GM18951 (cell line): ENCODE results near the gene POLR2E.

ENCODE experiments used
- POLR2A ChIP-seq: IDR thresholded peaks from 4 replicates; pipeline ENCODE4 v1.6.1; 2011; ENCODE audit warnings: mild to moderate bottlenecking; ENCODE audit not compliant: insufficient read length, insufficient read depth; ENCODE audit errors: extremely low read depth
- in situ Hi-C: fragments of 300-500 bp; cut with MboI; formaldehyde crosslinking; loops from one replicate; pipeline ENCODE4 v1.12.0; 2022; ENCODE audit warnings: low sequenced_read_pairs, mixed read lengths, inconsistent platforms; ENCODE audit not compliant: unreplicated experiment

POLR2E gene

DNA sequence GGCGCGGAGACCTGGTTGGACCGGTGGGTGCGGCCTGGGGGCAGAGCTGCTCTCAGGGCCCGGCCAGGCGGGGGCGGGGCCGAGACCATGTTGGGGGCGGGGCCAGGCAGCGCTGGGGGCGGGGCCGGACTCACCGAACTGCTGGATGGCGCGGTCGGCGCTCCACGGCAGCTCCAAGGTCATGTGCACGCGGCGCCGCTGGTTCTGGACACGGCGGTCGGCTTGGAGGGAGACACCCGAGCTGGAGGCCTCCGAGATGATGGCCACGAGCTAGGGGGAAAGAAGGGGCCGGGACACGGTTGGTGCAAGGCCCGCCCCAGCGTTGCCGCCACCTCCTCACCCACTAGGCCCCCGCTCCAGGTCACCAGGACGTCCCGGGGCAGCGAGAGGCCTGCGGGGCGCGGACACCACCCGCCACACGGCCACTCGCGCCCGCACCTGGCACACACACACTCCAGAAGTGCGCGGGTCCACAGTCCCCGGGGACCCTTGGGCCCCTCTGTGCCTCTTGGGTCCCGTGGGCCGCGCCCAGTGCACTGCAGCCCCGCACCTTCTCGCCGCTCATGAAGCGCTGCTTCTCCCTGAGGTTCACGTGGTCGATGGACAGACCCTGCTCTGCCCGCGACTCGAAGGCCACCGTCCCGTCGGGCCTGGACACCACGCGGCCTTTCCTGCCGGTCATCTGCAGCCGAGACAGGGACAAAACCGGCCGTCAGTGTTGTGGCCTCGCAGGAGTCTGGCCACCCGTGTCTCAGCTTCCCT is 17.3 kb upstream of the POLR2E start:
- TF ChIP-seq POLR2A: no peak
- in situ Hi-C loops: no loop called here

DNA sequence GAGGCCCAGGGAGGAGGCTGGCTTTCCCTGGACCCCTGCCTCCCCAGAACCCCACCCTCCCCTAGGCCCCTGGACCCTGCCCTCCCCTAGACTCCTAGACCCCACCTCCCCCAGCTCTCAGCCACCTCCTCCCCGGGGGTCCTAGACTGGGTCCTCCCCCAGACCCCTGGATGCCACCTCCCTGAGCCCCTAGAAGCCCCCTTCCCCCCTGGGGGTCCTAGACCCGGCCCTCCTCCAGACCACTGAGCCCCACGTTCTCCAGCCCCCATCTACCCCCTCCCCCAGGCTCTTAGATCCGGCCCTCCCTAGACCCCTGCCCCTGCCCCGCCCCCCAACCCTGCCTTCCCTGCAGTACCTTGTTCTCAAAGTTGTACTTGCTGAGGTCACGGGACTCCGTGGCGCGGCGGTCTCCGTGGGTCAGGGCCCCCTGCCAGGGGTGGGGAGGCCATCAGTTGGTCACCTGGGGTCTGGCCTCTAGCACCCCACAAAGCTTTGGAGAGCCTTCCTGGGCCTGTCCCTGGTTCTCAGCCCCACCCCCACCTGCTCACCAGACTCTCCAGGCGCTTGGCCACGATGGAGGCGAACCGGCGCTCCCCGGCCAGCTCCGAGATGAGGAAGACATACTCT is 16.6 kb upstream of the POLR2E start:
- no peak for TF ChIP-seq POLR2A
- in situ Hi-C loops: no loop called here

GRCh38 chr19:1110809-1111640 is 15.8 kb upstream of the POLR2E start:
- in situ Hi-C loops: no loop called here
- TF ChIP-seq POLR2A: no peak

DNA sequence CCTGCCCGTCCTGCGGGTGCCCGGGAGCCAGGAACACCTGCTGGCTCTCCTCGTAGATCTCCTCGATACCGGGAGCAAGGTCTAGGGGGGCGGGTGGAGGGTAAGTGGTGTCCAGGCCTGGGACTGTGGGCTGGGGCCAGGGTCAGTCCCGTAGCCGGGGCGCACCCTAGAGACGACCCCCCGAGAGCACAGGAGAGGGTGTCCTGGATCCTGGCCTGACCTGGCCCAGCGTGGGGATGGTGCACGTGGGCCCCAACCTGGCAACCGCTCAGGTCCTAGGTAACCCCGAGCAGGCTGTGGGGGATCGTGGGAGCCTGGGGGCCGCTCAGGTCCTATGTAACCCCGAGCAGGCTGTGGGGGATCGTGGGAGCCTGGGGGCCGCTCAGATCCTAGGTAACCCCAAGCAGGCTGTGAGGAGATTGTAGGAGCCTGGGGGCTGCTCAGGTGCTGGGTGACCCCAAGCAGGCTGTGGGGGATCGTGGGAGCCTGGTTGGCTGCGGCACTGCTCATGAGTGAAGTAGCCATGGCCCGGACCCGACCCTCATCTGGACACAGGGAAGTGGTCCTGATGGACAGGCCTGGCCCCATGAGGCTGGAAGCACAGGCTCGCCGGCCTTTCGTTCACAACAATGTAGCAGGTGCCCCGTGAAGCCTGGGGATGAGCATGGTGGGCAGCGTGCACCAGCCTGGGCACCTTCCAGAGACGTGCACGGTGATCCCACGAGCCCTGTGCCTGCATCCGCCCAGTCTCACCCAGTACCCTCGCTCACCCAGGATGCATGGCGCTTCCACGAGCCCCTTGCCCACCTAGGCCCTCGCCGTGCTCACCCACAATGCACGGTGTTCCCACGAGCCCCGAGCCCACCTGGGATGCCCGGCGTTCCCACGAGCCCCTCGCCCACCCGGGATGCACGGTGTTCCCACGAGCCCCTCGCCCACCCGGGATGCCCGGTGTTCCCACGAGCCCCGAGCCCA is 14.8 kb upstream of the POLR2E start:
- TF ChIP-seq POLR2A: no peak
- in situ Hi-C loops: loop anchor here (5.0 kb wide), 1 partner anchor 82 kb away; no protein-coding TSS in a partner anchor

DNA sequence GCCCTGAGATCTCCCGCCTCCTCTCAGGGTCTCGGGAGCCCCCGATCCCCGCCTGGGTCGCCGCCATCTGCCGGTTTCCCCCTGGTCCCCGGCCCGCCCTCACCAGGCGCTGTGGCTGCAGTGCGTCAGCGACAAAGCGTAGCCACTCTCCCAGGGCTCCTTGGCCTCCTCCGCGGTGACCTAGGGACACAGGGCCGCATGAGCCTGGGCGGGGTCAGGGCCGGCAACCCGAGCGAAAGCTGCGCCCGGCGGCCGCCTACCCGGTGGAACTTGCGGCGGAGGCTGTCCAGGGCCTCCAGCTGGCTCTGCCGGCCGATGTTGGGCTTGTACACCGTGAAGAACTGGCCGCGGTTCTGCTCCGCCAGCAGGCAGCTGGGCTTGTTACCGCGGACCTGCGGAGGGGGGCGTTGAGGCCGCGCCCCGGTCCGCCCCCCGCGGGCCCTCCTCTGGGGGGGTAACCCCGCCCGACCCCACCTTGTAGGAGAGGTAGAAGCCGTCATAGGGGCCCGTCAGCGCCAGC is 13.9 kb upstream of the POLR2E start:
- TF ChIP-seq POLR2A: no peak
- in situ Hi-C loops: loop anchor here (5.0 kb wide), 1 partner anchor 83 kb away; no protein-coding TSS in a partner anchor

- in situ Hi-C loops: loop anchor here (5.0 kb wide), 1 partner anchor 84 kb away; no protein-coding TSS in a partner anchor
- peak; percentile 21 for TF ChIP-seq POLR2A
Observed at GRCh38 chr19:1108291-1109031, 13.3 kb upstream of the POLR2E start.

- in situ Hi-C loops: loop anchor here (5.0 kb wide), 1 partner anchor 85 kb away; no protein-coding TSS in a partner anchor
Observed at GRCh38 chr19:1107661-1108261, 12.6 kb upstream of the POLR2E start.

GRCh38 chr19:1106841-1107660 is 11.9 kb upstream of the POLR2E start:
- in situ Hi-C loops: loop anchor here (5.0 kb wide), 1 partner anchor 85 kb away; no protein-coding TSS in a partner anchor
- no peak for TF ChIP-seq POLR2A

More at GRCh38 chr19:1107661-1108261, 12.6 kb upstream of the POLR2E start:
- no peak for TF ChIP-seq POLR2A

- peak; percentile 34 for TF ChIP-seq POLR2A
- in situ Hi-C loops: loop anchor here (5.0 kb wide), 1 partner anchor 86 kb away; no protein-coding TSS in a partner anchor
Observed at GRCh38 chr19:1105873-1106840, 11.0 kb upstream of the POLR2E start.
